Keratinocyte (primary cell): ENCODE measurements around the gene KCNN3. TPM values are rescaled to one million over a fixed set of nuclear protein-coding genes. Genes with fewer than 3 reads are reported as not detected.

Experiments
- DNase-seq: peaks from one replicate; pipeline ENCODE4 v3.0.0-alpha.2; 2011; ENCODE audit warnings: low read depth, missing footprints, low spot score
- FAIRE-seq: peaks from 2 replicates; lab custom pipeline; 2011; peaks lifted over from hg19 to GRCh38; lab: Jason Lieb, UNC
- H2AFZ ChIP-seq: 2 replicates; pipeline ENCODE4 v1.6.0; 2012; ENCODE audit warnings: low read length, control low read depth, inconsistent platforms; ENCODE audit not compliant: control insufficient read depth
- H3K27ac ChIP-seq: 2 replicates; pipeline ENCODE4 v1.5.1; 2011; ENCODE audit warnings: low read length; ENCODE audit not compliant: control insufficient read depth, insufficient read depth
- H3K27me3 ChIP-seq: 3 replicates; pipeline ENCODE4 v1.6.0; 2011; ENCODE audit warnings: low read length; ENCODE audit not compliant: control insufficient read depth, insufficient read depth; ENCODE audit errors: extremely low read depth
- H3K36me3 ChIP-seq, 2 experiments: 2 replicates in 1 of 2; 3 replicates in 1 of 2; pipeline ENCODE4 v1.5.1; 2011; ENCODE audit warnings: low read length in 2 of 2, mild to moderate bottlenecking in 1 of 2; ENCODE audit not compliant: control insufficient read depth in 2 of 2, insufficient read depth in 2 of 2; ENCODE audit errors: extremely low read depth in 1 of 2
- H3K4me1 ChIP-seq: 3 replicates; pipeline ENCODE4 v1.5.1; 2011; ENCODE audit warnings: low read length; ENCODE audit not compliant: control insufficient read depth, insufficient read depth; ENCODE audit errors: extremely low read depth
- H3K4me2 ChIP-seq: 3 replicates; pipeline ENCODE4 v1.6.0; 2011; ENCODE audit warnings: low read depth, low read length; ENCODE audit not compliant: control insufficient read depth, insufficient read depth; ENCODE audit errors: extremely low read depth
- H3K4me3 ChIP-seq, 3 experiments: fragments of 200-600 bp in 1 of 3; sonication (generic) in 1 of 3; 2 replicates in 2 of 3; 3 replicates in 1 of 3; pipeline ENCODE4 v1.5.1; 2011 to 2016; ENCODE audit warnings: low read length in 3 of 3, mild to moderate bottlenecking in 3 of 3, control low read depth in 2 of 3, inconsistent platforms in 1 of 3, low read depth in 1 of 3, mixed read lengths in 1 of 3, mixed run types in 1 of 3, moderate library complexity in 1 of 3; ENCODE audit not compliant: control insufficient read depth in 2 of 3, insufficient read depth in 2 of 3; ENCODE audit errors: extremely low read depth in 1 of 3
- H3K79me2 ChIP-seq: 2 replicates; pipeline ENCODE4 v1.6.0; 2012; ENCODE audit warnings: low read length; ENCODE audit not compliant: control insufficient read depth, insufficient read depth
- H3K9ac ChIP-seq: 3 replicates; pipeline ENCODE4 v1.6.0; 2011; ENCODE audit warnings: low read length; ENCODE audit not compliant: control insufficient read depth, insufficient read depth; ENCODE audit errors: extremely low read depth
- H3K9me1 ChIP-seq: 3 replicates; pipeline ENCODE4 v1.6.0; 2011; ENCODE audit warnings: low read length; ENCODE audit not compliant: control insufficient read depth, insufficient read depth; ENCODE audit errors: extremely low read depth
- H3K9me3 ChIP-seq: 2 replicates; pipeline ENCODE4 v1.5.1; 2012; ENCODE audit warnings: low read depth, low read length; ENCODE audit not compliant: control insufficient read depth
- H4K20me1 ChIP-seq: 3 replicates; pipeline ENCODE4 v1.6.0; 2011; ENCODE audit warnings: low read length; ENCODE audit not compliant: control insufficient read depth, insufficient read depth; ENCODE audit errors: extremely low read depth
- EZH2 ChIP-seq: IDR thresholded peaks from one replicate; pipeline ENCODE4 v1.6.1; 2012; ENCODE audit warnings: inconsistent platforms, mild to moderate bottlenecking, low read length, moderate library complexity
- dilution Hi-C: fragments of 300-500 bp; cut with MboI; formaldehyde crosslinking; loops from one replicate; pipeline ENCODE4 v1.7.0; 2020; ENCODE audit warnings: low sequenced_read_pairs; ENCODE audit not compliant: extremely low pct_ligation_motif_present
- polyA plus RNA-seq, 5 experiments: library from polyadenylated mRNA; depleted of rRNA in 3 of 5; stranded (reverse) in 3 of 5; stranded (forward) in 1 of 5; unstranded in 1 of 5; fragments of >200 nt; gene quantifications; 1 replicate in 1 of 5; 2 replicates in 3 of 5; 3 replicates in 1 of 5; pipeline versions ENCODE4 v1.2.1 to v1.2.3, GENCODE V29; 2011 to 2012; ENCODE audit warnings: missing spikeins in 2 of 5, low read depth in 1 of 5, low replicate concordance in 1 of 5
- TF ChIP-seq, protein P1 (sequence below), 3 experiments: IDR thresholded peaks in 1 of 3; conservative IDR thresholded peaks in 1 of 3; optimal IDR thresholded peaks in 1 of 3; 2 replicates in 2 of 3; 3 replicates in 1 of 3; pipeline versions ENCODE3 to v1.5.1; 2011; ENCODE audit warnings: low read length in 3 of 3, mild to moderate bottlenecking in 3 of 3, moderate library complexity in 2 of 3, control low read depth in 1 of 3, inconsistent platforms in 1 of 3; ENCODE audit not compliant: insufficient read depth in 2 of 3; ENCODE audit errors: extremely low read depth in 1 of 3

KCNN3 gene
- polyA plus RNA-seq, 1 donor (not counting 4 experiments of a cell fraction or from before 2014, with no cell fraction given), result 0.05 TPM

DNA sequence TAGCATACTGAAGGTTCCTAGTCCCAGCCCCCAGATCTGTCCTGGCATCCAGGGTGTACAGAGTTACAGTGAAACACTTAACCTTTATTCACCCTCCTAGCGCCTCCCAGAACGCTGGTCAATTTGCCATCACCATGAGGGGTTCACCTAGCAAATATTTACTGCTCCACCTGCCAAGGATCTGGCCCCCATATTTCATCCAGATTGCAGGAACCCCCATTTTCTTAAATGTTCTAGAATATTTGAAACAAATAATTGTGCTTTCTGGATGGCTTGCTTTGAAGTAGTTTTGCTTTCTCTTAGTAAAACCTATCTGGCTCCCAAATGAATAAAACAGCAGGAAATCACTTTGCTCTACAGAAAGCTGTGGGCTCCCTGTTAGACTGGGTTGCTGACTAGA, 37.7 kb downstream of the KCNN3 start:
- Histone ChIP-seq H3K9ac (no peak overlapping the region), H3K79me2 (no peaks in the 10 kb centered on the region), H3K9me1 (no peaks in the 10 kb centered on the region), H3K36me3 (no peaks in the 10 kb centered on the region), H3K9me3 (no peaks in the 10 kb centered on the region), H3K27me3 (peaks cover 39% of the 10 kb centered on the region), H3K4me2 (no peak overlapping the region), H3K27ac (no peak overlapping the region), H2AFZ (no peak overlapping the region), H4K20me1 (no peaks in the 10 kb centered on the region), H3K4me3 (no peak overlapping the region), H3K4me1 (no peaks in the 10 kb centered on the region)
- DNase-seq (no peak), FAIRE-seq (no peak)
- TF ChIP-seq, protein P1, sequence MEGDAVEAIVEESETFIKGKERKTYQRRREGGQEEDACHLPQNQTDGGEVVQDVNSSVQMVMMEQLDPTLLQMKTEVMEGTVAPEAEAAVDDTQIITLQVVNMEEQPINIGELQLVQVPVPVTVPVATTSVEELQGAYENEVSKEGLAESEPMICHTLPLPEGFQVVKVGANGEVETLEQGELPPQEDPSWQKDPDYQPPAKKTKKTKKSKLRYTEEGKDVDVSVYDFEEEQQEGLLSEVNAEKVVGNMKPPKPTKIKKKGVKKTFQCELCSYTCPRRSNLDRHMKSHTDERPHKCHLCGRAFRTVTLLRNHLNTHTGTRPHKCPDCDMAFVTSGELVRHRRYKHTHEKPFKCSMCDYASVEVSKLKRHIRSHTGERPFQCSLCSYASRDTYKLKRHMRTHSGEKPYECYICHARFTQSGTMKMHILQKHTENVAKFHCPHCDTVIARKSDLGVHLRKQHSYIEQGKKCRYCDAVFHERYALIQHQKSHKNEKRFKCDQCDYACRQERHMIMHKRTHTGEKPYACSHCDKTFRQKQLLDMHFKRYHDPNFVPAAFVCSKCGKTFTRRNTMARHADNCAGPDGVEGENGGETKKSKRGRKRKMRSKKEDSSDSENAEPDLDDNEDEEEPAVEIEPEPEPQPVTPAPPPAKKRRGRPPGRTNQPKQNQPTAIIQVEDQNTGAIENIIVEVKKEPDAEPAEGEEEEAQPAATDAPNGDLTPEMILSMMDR (optimal IDR thresholded peaks at IDR 0.05 in 1 of 3, IDR thresholded peaks at IDR 0.05 in 1 of 3, conservative IDR thresholded peaks at IDR 0.05 in 1 of 3; ENCODE audit: extremely low read depth in 1 of 3, insufficient read depth in 2 of 3, low read length in 3 of 3), result no peak
- TF ChIP-seq EZH2, result no peak
- dilution Hi-C loops, result no loop called here

DNA sequence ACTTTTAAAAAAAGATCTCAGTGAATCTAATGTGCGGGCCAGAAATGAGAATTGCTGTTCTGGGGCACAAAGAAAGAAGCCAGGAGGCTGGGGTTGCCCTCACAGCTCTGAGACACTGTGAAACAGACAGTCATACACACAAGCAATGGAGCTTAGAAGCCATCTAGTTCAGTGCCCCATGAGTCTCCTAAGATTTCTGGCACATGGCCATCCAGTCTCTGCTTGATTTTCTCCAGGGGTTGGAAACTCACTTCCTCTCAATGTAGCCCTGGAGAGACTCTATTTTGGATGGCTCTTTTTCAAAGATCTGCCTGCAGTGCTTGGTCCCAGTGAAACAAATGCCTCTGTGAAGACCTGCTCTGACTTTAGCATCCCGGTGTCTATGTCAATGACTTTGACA, 38.6 kb downstream of the KCNN3 start:
- Histone ChIP-seq H3K79me2 (no peaks in the 10 kb centered on the region), H3K27ac (no peak overlapping the region), H2AFZ (no peak overlapping the region), H3K4me2 (no peak overlapping the region), H3K36me3 (no peaks in the 10 kb centered on the region), H3K4me3 (no peak overlapping the region), H3K9me3 (no peaks in the 10 kb centered on the region), H4K20me1 (no peaks in the 10 kb centered on the region), H3K9me1 (no peaks in the 10 kb centered on the region), H3K9ac (no peak overlapping the region), H3K4me1 (no peaks in the 10 kb centered on the region), H3K27me3 (peaks cover 31% of the 10 kb centered on the region)
- TF ChIP-seq, protein P1 (optimal IDR thresholded peaks at IDR 0.05 in 1 of 3, IDR thresholded peaks at IDR 0.05 in 1 of 3, conservative IDR thresholded peaks at IDR 0.05 in 1 of 3; ENCODE audit: extremely low read depth in 1 of 3, insufficient read depth in 2 of 3, low read length in 3 of 3), result no peak
- no peak for TF ChIP-seq EZH2
- FAIRE-seq (no peak), DNase-seq (no peak)
- dilution Hi-C loops, result no loop called here
